ENCODE results near the gene IKZF1.

Gene IKZF1

DNA sequence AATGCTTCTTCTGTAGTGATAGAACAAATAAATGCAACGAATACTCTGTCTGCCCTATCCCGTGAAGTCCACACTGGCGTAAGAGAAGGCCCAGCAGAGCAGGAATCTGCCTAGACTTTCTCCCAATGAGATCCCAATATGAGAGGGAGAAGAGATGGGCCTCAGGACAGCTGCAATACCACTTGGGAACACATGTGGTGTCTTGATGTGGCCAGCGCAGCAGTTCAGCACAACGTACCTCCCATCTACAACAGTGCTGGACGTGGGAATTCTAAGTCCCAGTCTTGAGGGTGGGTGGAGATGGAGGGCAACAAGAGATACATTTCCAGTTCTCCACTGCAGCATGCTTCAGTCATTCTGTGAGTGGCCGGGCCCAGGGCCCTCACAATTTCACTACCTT, 99.9 kb downstream of the IKZF1 start:
- DNase-seq, result no peak
- Histone ChIP-seq H2AFZ (ENCODE audit: insufficient read depth, low read length, poor library complexity) (no peak overlapping the region), H3K4me3 (ENCODE audit: low read depth, low read length) (no peak overlapping the region), H2BK5ac (ENCODE audit: low read depth, low read length, poor library complexity) (no peak overlapping the region), H3K18ac (ENCODE audit: low read length) (no peak overlapping the region), H3K79me1 (ENCODE audit: low read length) (no peaks in the 10 kb centered on the region), H2BK120ac (ENCODE audit: insufficient read depth, low read length, poor library complexity) (no peak overlapping the region), H3K9ac (ENCODE audit: low read length) (no peak overlapping the region), H3K27me3 (ENCODE audit: insufficient read depth, low read length) (no peaks in the 10 kb centered on the region), H3K36me3 (ENCODE audit: control insufficient read depth in 1 of 2, insufficient read depth in 2 of 2, low read length in 2 of 2) (no peaks in the 10 kb centered on the region), H2AK5ac (ENCODE audit: low read length) (no peak overlapping the region), H4K12ac (ENCODE audit: low read depth, low read length) (no peak overlapping the region), H3K14ac (ENCODE audit: low read length) (no peak overlapping the region), H3K4me1 (ENCODE audit: control insufficient read depth in 1 of 2, insufficient read depth in 2 of 2, low read length in 2 of 2) (no peaks in the 10 kb centered on the region), H3K4me2 (ENCODE audit: low read length) (no peak overlapping the region), H3K9me3 (ENCODE audit: insufficient read depth, low read depth, low read length) (peaks cover 2% of the 10 kb centered on the region), H3K27ac (ENCODE audit: low read depth, low read length) (no peak overlapping the region), H3K79me2 (ENCODE audit: control insufficient read depth, insufficient read depth, low read length, poor library complexity) (no peaks in the 10 kb centered on the region), H4K91ac (ENCODE audit: low read depth, low read length) (no peak overlapping the region), H3K4ac (ENCODE audit: low read depth, low read length) (no peak overlapping the region), H2BK12ac (ENCODE audit: low read length) (no peak overlapping the region), H3K23ac (ENCODE audit: low read length) (no peak overlapping the region), H4K8ac (ENCODE audit: low read depth, low read length) (no peak overlapping the region)
- WGBS (ENCODE audit: extremely low coverage, insufficient coverage, insufficient read length), result no CpG with 5 or more reads among the region's 7 CpGs

GRCh38 chr7:50405221-50405620, 100.7 kb downstream of the IKZF1 start:
- H3K27ac ChIP-seq (ENCODE audit: low read depth, low read length), result no peak overlapping the region
- no peaks in the 10 kb centered on the region for H3K79me2 ChIP-seq (ENCODE audit: control insufficient read depth, insufficient read depth, low read length, poor library complexity)
- H3K4me3 ChIP-seq (ENCODE audit: low read depth, low read length), result no peak overlapping the region

DNA sequence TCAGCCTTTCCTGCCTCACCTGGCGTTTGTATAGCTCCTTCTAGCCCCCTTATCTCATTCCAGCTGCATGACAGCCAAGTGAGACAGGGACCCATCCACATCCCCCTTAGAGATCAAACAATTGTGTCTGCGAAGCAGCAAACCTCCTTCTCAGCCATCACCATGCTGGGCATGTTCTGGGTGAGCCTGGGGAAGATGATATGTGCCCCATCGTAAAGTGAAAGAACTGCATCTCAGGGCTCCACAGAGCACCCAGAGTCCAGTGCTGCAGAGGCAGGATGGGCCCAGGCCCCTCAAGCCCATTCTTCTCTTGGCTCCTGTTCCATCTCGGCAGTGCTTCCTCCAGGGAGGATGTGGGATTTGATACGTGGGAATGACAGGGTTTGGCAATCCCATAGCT, 102.4 kb downstream of the IKZF1 start:
- DNase-seq, result peak in 1 of 2 donors; percentile 16
- Histone ChIP-seq H3K4ac (ENCODE audit: low read depth, low read length) (no peak overlapping the region), H2AFZ (ENCODE audit: insufficient read depth, low read length, poor library complexity) (no peak overlapping the region), H4K12ac (ENCODE audit: low read depth, low read length) (no peak overlapping the region), H3K36me3 (ENCODE audit: control insufficient read depth in 1 of 2, insufficient read depth in 2 of 2, low read length in 2 of 2) (no peaks in the 10 kb centered on the region), H3K79me1 (ENCODE audit: low read length) (no peaks in the 10 kb centered on the region), H2BK120ac (ENCODE audit: insufficient read depth, low read length, poor library complexity) (no peak overlapping the region), H3K79me2 (ENCODE audit: control insufficient read depth, insufficient read depth, low read length, poor library complexity) (no peaks in the 10 kb centered on the region), H3K18ac (ENCODE audit: low read length) (no peak overlapping the region), H3K4me1 (ENCODE audit: control insufficient read depth in 1 of 2, insufficient read depth in 2 of 2, low read length in 2 of 2) (no peaks in the 10 kb centered on the region), H2BK5ac (ENCODE audit: low read depth, low read length, poor library complexity) (no peak overlapping the region), H3K4me2 (ENCODE audit: low read length) (no peak overlapping the region), H3K23ac (ENCODE audit: low read length) (no peak overlapping the region), H4K8ac (ENCODE audit: low read depth, low read length) (no peak overlapping the region), H3K27me3 (ENCODE audit: insufficient read depth, low read length) (no peaks in the 10 kb centered on the region), H2AK5ac (ENCODE audit: low read length) (no peak overlapping the region), H3K9me3 (ENCODE audit: insufficient read depth, low read depth, low read length) (peaks cover 2% of the 10 kb centered on the region), H3K9ac (ENCODE audit: low read length) (no peak overlapping the region), H2BK12ac (ENCODE audit: low read length) (no peak overlapping the region), H3K4me3 (ENCODE audit: low read depth, low read length) (no peak overlapping the region), H3K27ac (ENCODE audit: low read depth, low read length) (no peak overlapping the region), H3K14ac (ENCODE audit: low read length) (no peak overlapping the region), H4K91ac (ENCODE audit: low read depth, low read length) (no peak overlapping the region)
- WGBS (ENCODE audit: extremely low coverage, insufficient coverage, insufficient read length), result no CpG with 5 or more reads among the region's 5 CpGs

More at GRCh38 chr7:50405221-50405620, 100.7 kb downstream of the IKZF1 start:
- Histone ChIP-seq H3K18ac (ENCODE audit: low read length) (no peak overlapping the region), H3K79me1 (ENCODE audit: low read length) (no peaks in the 10 kb centered on the region), H3K4ac (ENCODE audit: low read depth, low read length) (no peak overlapping the region), H4K8ac (ENCODE audit: low read depth, low read length) (no peak overlapping the region), H2BK120ac (ENCODE audit: insufficient read depth, low read length, poor library complexity) (no peak overlapping the region), H2AFZ (ENCODE audit: insufficient read depth, low read length, poor library complexity) (no peak overlapping the region), H4K91ac (ENCODE audit: low read depth, low read length) (no peak overlapping the region), H3K27me3 (ENCODE audit: insufficient read depth, low read length) (no peaks in the 10 kb centered on the region), H3K4me1 (ENCODE audit: control insufficient read depth in 1 of 2, insufficient read depth in 2 of 2, low read length in 2 of 2) (no peaks in the 10 kb centered on the region), H3K9me3 (ENCODE audit: insufficient read depth, low read depth, low read length) (peaks cover 2% of the 10 kb centered on the region), H3K36me3 (ENCODE audit: control insufficient read depth in 1 of 2, insufficient read depth in 2 of 2, low read length in 2 of 2) (no peaks in the 10 kb centered on the region), H2BK5ac (ENCODE audit: low read depth, low read length, poor library complexity) (no peak overlapping the region), H3K4me2 (ENCODE audit: low read length) (no peak overlapping the region), H2AK5ac (ENCODE audit: low read length) (no peak overlapping the region), H2BK12ac (ENCODE audit: low read length) (no peak overlapping the region), H3K23ac (ENCODE audit: low read length) (no peak overlapping the region), H3K9ac (ENCODE audit: low read length) (no peak overlapping the region), H4K12ac (ENCODE audit: low read depth, low read length) (no peak overlapping the region), H3K14ac (ENCODE audit: low read length) (no peak overlapping the region)
- no peak for DNase-seq
- WGBS (ENCODE audit: extremely low coverage, insufficient coverage, insufficient read length), result no CpG with 5 or more reads among the region's 7 CpGs

DNA sequence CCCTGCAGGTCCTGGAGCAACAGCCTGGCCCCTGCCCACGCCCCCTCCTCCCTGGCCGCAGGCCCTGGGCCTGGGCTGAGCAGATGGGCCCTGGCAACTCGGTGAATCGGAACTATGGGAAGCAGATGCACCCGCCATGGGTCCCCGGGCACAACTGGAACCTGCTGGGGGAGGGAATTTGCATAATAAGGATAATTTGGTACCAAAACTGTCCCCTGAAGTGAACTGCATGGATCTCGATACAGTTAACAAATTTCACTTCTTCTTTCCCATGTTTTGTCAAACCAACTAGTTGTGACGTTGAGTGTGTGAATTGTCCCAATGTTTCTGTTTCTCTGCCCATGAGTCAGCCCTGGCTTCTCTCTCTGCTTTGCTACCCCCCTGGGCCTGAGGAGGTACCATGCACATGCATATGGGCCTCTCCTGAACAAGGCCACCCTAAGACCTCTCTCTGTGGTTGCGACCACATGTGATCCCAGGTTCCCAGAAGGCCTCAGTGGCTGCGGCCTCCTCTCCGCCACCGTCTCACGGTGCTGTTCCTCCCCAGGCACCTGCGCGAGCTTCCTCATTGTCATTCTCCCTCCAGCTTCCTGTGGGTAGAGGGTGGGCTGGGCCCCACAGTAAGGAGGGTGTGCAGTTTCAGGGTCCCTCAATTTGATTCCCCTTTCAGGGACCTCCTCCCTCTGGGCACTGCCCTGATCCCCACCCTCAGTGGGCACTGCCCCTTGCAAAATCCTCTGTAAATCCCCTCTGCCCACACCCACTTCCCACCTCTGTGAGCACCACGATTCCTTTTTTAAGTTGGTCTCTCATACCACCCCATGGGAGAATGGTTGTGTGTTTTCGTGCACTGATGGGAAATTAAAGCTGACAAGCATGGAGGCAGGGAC, 105.6 kb downstream of the IKZF1 start:
- Histone ChIP-seq H4K12ac (ENCODE audit: low read depth, low read length) (no peak overlapping the region), H4K91ac (ENCODE audit: low read depth, low read length) (no peak overlapping the region)
- WGBS (ENCODE audit: extremely low coverage, insufficient coverage, insufficient read length), result no CpG with 5 or more reads among the region's 17 CpGs

More for the DNA sequence above, 105.6 kb downstream of the IKZF1 start:
- H3K4me3 ChIP-seq (ENCODE audit: low read depth, low read length), result no peak overlapping the region
- no peaks in the 10 kb centered on the region for H3K79me1 ChIP-seq (ENCODE audit: low read length)
- no peak overlapping the region for H3K4ac ChIP-seq (ENCODE audit: low read depth, low read length)
- no peak overlapping the region for H3K14ac ChIP-seq (ENCODE audit: low read length)
- no peak overlapping the region for H2BK12ac ChIP-seq (ENCODE audit: low read length)
- H3K9me3 ChIP-seq (ENCODE audit: insufficient read depth, low read depth, low read length), result no peaks in the 10 kb centered on the region
- H2BK5ac ChIP-seq (ENCODE audit: low read depth, low read length, poor library complexity), result no peak overlapping the region
- H3K27me3 ChIP-seq (ENCODE audit: insufficient read depth, low read length), result no peaks in the 10 kb centered on the region
- H3K4me1 ChIP-seq (ENCODE audit: control insufficient read depth in 1 of 2, insufficient read depth in 2 of 2, low read length in 2 of 2), result no peaks in the 10 kb centered on the region
- no peak overlapping the region for H3K4me2 ChIP-seq (ENCODE audit: low read length)
- peak in 1 of 2 donors; percentile 11 for DNase-seq
- no peak overlapping the region for H2AK5ac ChIP-seq (ENCODE audit: low read length)
- H4K8ac ChIP-seq (ENCODE audit: low read depth, low read length), result no peak overlapping the region
- no peak overlapping the region for H3K27ac ChIP-seq (ENCODE audit: low read depth, low read length)
- H2BK120ac ChIP-seq (ENCODE audit: insufficient read depth, low read length, poor library complexity), result no peak overlapping the region
- H3K9ac ChIP-seq (ENCODE audit: low read length), result no peak overlapping the region
- H3K36me3 ChIP-seq (ENCODE audit: control insufficient read depth in 1 of 2, insufficient read depth in 2 of 2, low read length in 2 of 2), result no peaks in the 10 kb centered on the region
- no peak overlapping the region for H2AFZ ChIP-seq (ENCODE audit: insufficient read depth, low read length, poor library complexity)
- H3K23ac ChIP-seq (ENCODE audit: low read length), result no peak overlapping the region
- H3K18ac ChIP-seq (ENCODE audit: low read length), result no peak overlapping the region
- no peaks in the 10 kb centered on the region for H3K79me2 ChIP-seq (ENCODE audit: control insufficient read depth, insufficient read depth, low read length, poor library complexity)

Data from trophoblast cell (in vitro differentiated cells and primary cell).